Heart right ventricle (tissue), 16 donors: Measurements from ENCODE around the gene ONECUT2. TPM values are rescaled to one million over a fixed set of nuclear protein-coding genes. Genes with fewer than 3 reads are reported as not detected.
A peak's percentile ranks its signal among the peaks of the same experiment; 100 is the strongest.
"Not testable (repeated sequence)": the region's sequence is repeated elsewhere in the genome, so short reads cannot be mapped to it uniquely, and the experiment has no call there.

ENCODE experiments used
- ATAC-seq, 8 donors: fragments of 200-7000 bp; cut with Tn5 transposase; one replicate each; pipeline ENCODE4 v1.9.1; 2020; ENCODE audit warnings: mild to moderate bottlenecking in 8 of 8, moderate library complexity in 8 of 8, moderate number of reproducible peaks in 1 of 8
- DNase-seq, 2 donors: peaks; one replicate each; pipeline ENCODE4 v3.0.0-alpha.2; 2020
- H3K27ac ChIP-seq, 10 donors: fragments of 200-600 bp; sonication (generic) in 2 of 10; one replicate each; pipeline versions ENCODE4 v1.5.0 to v1.8.0; 2020 to 2022; ENCODE audit warnings: mild to moderate bottlenecking in 3 of 10
- H3K27me3 ChIP-seq, 7 donors: fragments of 200-600 bp; one replicate each; pipeline ENCODE4 v1.8.0; 2021 to 2022; ENCODE audit warnings: mild to moderate bottlenecking in 2 of 7
- H3K36me3 ChIP-seq, 9 donors: fragments of 200-600 bp; sonication (generic) in 1 of 9; one replicate each; pipeline versions ENCODE4 v1.5.0 to v1.8.0; 2020 to 2022; ENCODE audit warnings: mild to moderate bottlenecking in 2 of 9
- H3K4me1 ChIP-seq, 9 donors: fragments of 200-600 bp; sonication (generic) in 1 of 9; one replicate each; pipeline versions ENCODE4 v1.5.0 to v1.8.0; 2020 to 2022; ENCODE audit warnings: mild to moderate bottlenecking in 4 of 9
- H3K4me3 ChIP-seq, 10 donors: fragments of 200-600 bp; sonication (generic) in 2 of 10; one replicate each; pipeline versions ENCODE4 v1.5.0 to v1.8.0; 2020 to 2022; ENCODE audit warnings: mild to moderate bottlenecking in 7 of 10, moderate library complexity in 2 of 10
- H3K9me3 ChIP-seq, 11 donors: fragments of 200-600 bp in 10 of 11; sonication (generic) in 2 of 11; one replicate each; pipeline versions ENCODE4 v1.5.0 to v1.8.0; 2013 to 2022; ENCODE audit warnings: mild to moderate bottlenecking in 2 of 11, control low read depth in 1 of 11, moderate library complexity in 1 of 11
- CTCF ChIP-seq, 9 donors: fragments of 200-600 bp; sonication (generic) in 2 of 9; IDR thresholded peaks; one replicate each; pipeline versions ENCODE4 v1.5.0 to v1.8.0; 2021 to 2022; ENCODE audit warnings: antibody characterized with exemption in 9 of 9, mild to moderate bottlenecking in 5 of 9, moderate library complexity in 1 of 9
- WGBS, 2 donors: extraction: QIAGEN DNeasy Blood & Tissue Kit; methylation state at CpG; one replicate each; pipeline ENCODE4 v1.1.7; 2013; ENCODE audit warnings: inconsistent platforms in 1 of 2; 5-methylcytosine and 5-hydroxymethylcytosine counted together
- intact Hi-C, 10 donors: fragments of 100-400 bp; cut with DNase I; formaldehyde crosslinking; loops; one replicate each; pipeline versions ENCODE4 v1.11.1 to v1.14.2; 2022
- long read RNA-seq, 3 donors: library from polyadenylated mRNA; unstranded; transcript quantifications; one replicate each; pipeline ENCODE4 v2.0.0, GENCODE V29; 2020 to 2021
- polyA plus RNA-seq, 2 donors: library from polyadenylated mRNA; stranded (reverse); fragments of 200-250 nt; gene quantifications; one replicate each; pipeline ENCODE4 v1.2.3, GENCODE V29; 2013
- total RNA-seq, 10 donors: library from RNA; stranded (reverse); fragmentation: NEBNext Ultra II Directional in 3 of 10; extraction: Animal tissue kit (Norgen Biotek cat#: 25700) in 3 of 10; gene quantifications; one replicate each; pipeline versions ENCODE4 v1.2.1 to v1.2.4, GENCODE V29; 2021 to 2023
- donor health status: Arrhythmogenic right ventricular cardiomyopathy.
- donor health status: ischemic (EF 13 %, LVEDD 7.1; RV severe dilation, severe dysfunction).
- donor health status: healthy with polysubstance abuse.
- donor health status: DM: no; HTN: yes; CAD: no.
- donor health status: DM: no; HTN: no; CAD: no.
- donor health status: ischemic (EF 25% LVEDD 6.9; RV normal size, moderate dysfunction).
- donor health status: ischemic (EF 25% LVEDD 5.7; RV mildly dilated, moderate dysfunction).
- donor health status: healthy.
- donor health status: DM: yes; HTN: yes; CAD: no.
- donor health status: Ischemic cardiomyopathy.
- donor health status: ischemic (EF 35%, LVEDD 5.7; RV mildly dilated, moderate dysfunction).
- donor health status: nonischemic (EF 11% LVEDD 7.7; RV severe dilation, severe dysfunction).
- donor health status: DM: yes; HTN: yes; CAD: no.
- donor health status: PGD.
- donor health status: ischemic (EF 29% LVEDD 5.4; RV normal size, mild dysfunction).
- donor health status: nonischemic (EF 23%, LVEDD 6.1; RV moderate dilation, normal function).

The ONECUT2 gene
- under 1 TPM in 8 of 10 donors, not detected in 2; 0.05 to 0.53 (median 0.16) TPM for total RNA-seq
- polyA plus RNA-seq = under 1 TPM in 1 of 2 donors, not detected in 1; under 0.01 TPM
- long read RNA-seq, donor 1 = 0 reads
- long read RNA-seq, donor 2 = 0 reads
- long read RNA-seq, donor 3 = 0 reads

GRCh38 chr18:57434536-57435494 lies at the start of gene ONECUT2:
Gene ONECUT2 (plus strand): TSS chr18:57435374. CDS start chr18:57435717, 343 bp downstream.
- WGBS, 2 donors = 1% methylated on average over 65 to 69 of the region's 69 CpGs
- H3K27me3 ChIP-seq = peaks cover 60 to 96% (median 94%) of the 10 kb centered on the region in 7 donors
- H3K9me3 ChIP-seq = no peaks in the 10 kb centered on the region
- ATAC-seq = peak; percentile 97 to 99 (median 98)
- no peak for TF ChIP-seq CTCF (IDR thresholded peaks at IDR 0.05)
- no peaks in the 10 kb centered on the region for H3K36me3 ChIP-seq
- H3K4me1 ChIP-seq = peaks cover 12 to 58% (median 45%) of the 10 kb centered on the region in 9 donors
- H3K4me3 ChIP-seq = peak within 1 kb of the TSS; percentile 40 to 58 (median 54)
- no peak within 1 kb of the TSS for H3K27ac ChIP-seq
- peak; percentile 90 to 91 for DNase-seq
- intact Hi-C loops = loop anchor here in 1 of 10 donors (10.0 kb wide), 1 partner anchor 570 kb away; no protein-coding TSS in a partner anchor

- Histone ChIP-seq H3K4me1 (no peaks in the 10 kb centered on the region), H3K36me3 (no peaks in the 10 kb centered on the region), H3K27ac (no peak overlapping the region), H3K27me3 (peaks cover 0 to 20% (median 0%) of the 10 kb centered on the region in 7 donors), H3K9me3 (peaks cover 0 to 5% (median 0%) of the 10 kb centered on the region in 11 donors), H3K4me3 (no peak overlapping the region)
- TF ChIP-seq CTCF (IDR thresholded peaks at IDR 0.05) = no peak
- ATAC-seq (no peak), DNase-seq (no peak)
- 45 to 50% methylated on average over 2 of the region's 2 CpGs for WGBS, 2 donors
- intact Hi-C loops = no loop called here
Measured at GRCh38 chr18:57389271-57389670, 45.9 kb upstream of the ONECUT2 start.

- 53 to 65% methylated on average over 3 of the region's 3 CpGs for WGBS, 2 donors
- Histone ChIP-seq H3K4me1 (no peaks in the 10 kb centered on the region), H3K9me3 (peaks cover 0 to 13% (median 4%) of the 10 kb centered on the region in 11 donors), H3K4me3 (no peak overlapping the region), H3K27me3 (peaks cover 0 to 18% (median 0%) of the 10 kb centered on the region in 7 donors), H3K27ac (no peak overlapping the region), H3K36me3 (no peaks in the 10 kb centered on the region)
- TF ChIP-seq CTCF (IDR thresholded peaks at IDR 0.05) = no peak
- no peak for DNase-seq
- no peak for ATAC-seq
- intact Hi-C loops = no loop called here
Measured at GRCh38 chr18:57390044-57390443, 45.1 kb upstream of the ONECUT2 start.

- not testable (repeated sequence) for ATAC-seq
Measured at GRCh38 chr18:57394749-57395148, 40.4 kb upstream of the ONECUT2 start.

GRCh38 chr18:57396831-57397230 lies 38.3 kb upstream of the ONECUT2 start:
- WGBS, 2 donors = 94 to 97% methylated on average over 7 of the region's 7 CpGs
- intact Hi-C loops, H3K4me3 ChIP-seq: not testable (repeated sequence)

More at GRCh38 chr18:57394749-57395148, 40.4 kb upstream of the ONECUT2 start:
- intact Hi-C loops, DNase-seq, H3K4me3 ChIP-seq, H3K27ac ChIP-seq, H3K4me1 ChIP-seq, H3K36me3 ChIP-seq: not testable (repeated sequence)
- WGBS, 2 donors = 76 to 94% methylated on average over 1 of the region's 1 CpG
- Histone ChIP-seq H3K27me3 (peaks cover 0 to 13% (median 0%) of the 10 kb centered on the region in 7 donors), H3K9me3 (peaks cover 0 to 24% (median 10%) of the 10 kb centered on the region in 11 donors)

More at GRCh38 chr18:57396831-57397230, 38.3 kb upstream of the ONECUT2 start:
- DNase-seq, H3K27me3 ChIP-seq, H3K27ac ChIP-seq, H3K36me3 ChIP-seq, H3K4me1 ChIP-seq, ATAC-seq: not testable (repeated sequence)
- peaks cover 0 to 23% (median 10%) of the 10 kb centered on the region in 11 donors for H3K9me3 ChIP-seq
